ENCODE results near the gene MED22. TPM values are rescaled to one million over a fixed set of nuclear protein-coding genes. Genes with fewer than 3 reads are reported as not detected.

Gene MED22
- total RNA-seq, 3 donors from 2014 or later (not counting 1 experiment from before 2014, with no cell fraction given): 23.8 to 37.0 (median 28.1) TPM

DNA sequence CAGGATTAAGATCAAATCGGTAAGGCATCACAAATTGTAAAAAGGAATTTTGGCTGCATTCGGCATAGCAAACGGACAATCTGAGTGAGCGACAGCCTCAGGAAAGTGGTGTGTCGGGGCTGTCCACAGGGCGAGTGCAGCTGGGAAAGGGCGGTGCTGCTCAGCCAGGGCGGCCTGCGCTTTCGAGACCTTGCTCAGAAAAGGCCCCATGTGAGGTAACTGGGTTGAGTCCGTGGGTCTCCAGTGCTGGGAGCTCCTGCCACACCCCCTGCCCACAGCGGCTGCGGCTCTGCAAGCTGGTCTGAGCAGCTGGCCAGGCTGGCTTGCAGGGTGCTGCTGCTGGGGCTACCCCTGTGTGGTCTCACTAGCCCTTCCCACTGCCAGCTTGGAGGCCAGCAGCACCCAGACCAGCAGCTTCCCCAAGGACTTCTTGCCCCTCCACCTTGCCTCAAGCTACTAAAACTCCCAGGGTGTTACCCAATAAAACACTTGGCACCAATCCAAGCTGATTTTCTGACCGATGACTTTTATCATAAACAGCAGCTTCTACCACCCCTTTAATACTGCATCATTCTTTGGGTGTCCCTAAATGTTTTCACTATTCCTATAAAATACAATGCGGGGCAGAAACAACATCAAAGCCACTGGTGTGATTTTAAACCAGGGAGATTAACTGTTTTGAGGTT, 14.6 kb upstream of the MED22 start:
- no peak for ATAC-seq
- TF ChIP-seq, protein P1, sequence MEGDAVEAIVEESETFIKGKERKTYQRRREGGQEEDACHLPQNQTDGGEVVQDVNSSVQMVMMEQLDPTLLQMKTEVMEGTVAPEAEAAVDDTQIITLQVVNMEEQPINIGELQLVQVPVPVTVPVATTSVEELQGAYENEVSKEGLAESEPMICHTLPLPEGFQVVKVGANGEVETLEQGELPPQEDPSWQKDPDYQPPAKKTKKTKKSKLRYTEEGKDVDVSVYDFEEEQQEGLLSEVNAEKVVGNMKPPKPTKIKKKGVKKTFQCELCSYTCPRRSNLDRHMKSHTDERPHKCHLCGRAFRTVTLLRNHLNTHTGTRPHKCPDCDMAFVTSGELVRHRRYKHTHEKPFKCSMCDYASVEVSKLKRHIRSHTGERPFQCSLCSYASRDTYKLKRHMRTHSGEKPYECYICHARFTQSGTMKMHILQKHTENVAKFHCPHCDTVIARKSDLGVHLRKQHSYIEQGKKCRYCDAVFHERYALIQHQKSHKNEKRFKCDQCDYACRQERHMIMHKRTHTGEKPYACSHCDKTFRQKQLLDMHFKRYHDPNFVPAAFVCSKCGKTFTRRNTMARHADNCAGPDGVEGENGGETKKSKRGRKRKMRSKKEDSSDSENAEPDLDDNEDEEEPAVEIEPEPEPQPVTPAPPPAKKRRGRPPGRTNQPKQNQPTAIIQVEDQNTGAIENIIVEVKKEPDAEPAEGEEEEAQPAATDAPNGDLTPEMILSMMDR (IDR thresholded peaks at IDR 0.05): no peak

DNA sequence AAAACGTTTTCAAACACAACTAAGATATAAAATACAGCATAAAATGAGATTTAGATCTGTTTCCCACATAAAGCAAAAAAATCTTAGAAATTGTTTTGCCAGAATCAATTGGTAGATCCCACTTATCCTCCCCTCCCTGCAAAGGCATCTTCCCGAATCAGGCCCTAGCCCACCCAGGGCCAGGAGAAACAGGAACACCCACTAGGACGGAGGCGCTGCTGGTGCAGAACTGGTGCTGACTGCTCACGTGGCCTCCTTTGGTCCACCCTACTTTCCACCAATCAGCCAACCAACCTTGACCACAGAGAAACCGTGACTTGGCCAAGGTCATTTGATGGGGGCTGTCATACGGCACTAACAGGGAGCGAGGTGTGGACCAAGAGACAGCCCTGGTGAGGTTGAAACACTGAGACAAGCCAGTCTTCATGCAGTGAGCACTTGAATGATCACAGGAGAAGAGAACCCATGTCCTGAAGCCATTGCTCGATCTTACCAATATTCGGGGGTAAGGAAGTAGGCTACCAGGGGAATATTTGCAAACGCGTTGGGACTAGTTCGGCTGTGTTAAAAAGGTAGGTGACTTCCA, 13.7 kb upstream of the MED22 start:
- Mint-ChIP-seq H3K27ac (peak overlapping the region; percentile 29 to 64), H3K4me1 (peaks cover 21 to 44% of the 10 kb centered on the region in 2 donors), H3K9me3 (no peaks in the 10 kb centered on the region), H3K36me3 (peaks cover 7% of the 10 kb centered on the region), H3K4me3 (no peak overlapping the region), H3K27me3 (ENCODE audit: low read depth in 2 of 2) (no peaks in the 10 kb centered on the region)
- H3K27ac ChIP-seq (ENCODE audit: low read length): no peak overlapping the region
- no peak for ATAC-seq
- WGBS (ENCODE audit: insufficient coverage): 90% methylated on average over 13 of the region's 13 CpGs
- H3K4me1 ChIP-seq (ENCODE audit: control insufficient read depth, insufficient read depth, low read length): peaks cover 22% of the 10 kb centered on the region
- TF ChIP-seq, protein P1 (IDR thresholded peaks at IDR 0.05): no peak
- no peak for DNase-seq
- intact Hi-C loops (cut with micrococcal nuclease): no loop called here
- no peak overlapping the region for H3K4me3 ChIP-seq (ENCODE audit: low read length)
- no peaks in the 10 kb centered on the region for H3K9me3 ChIP-seq (ENCODE audit: control insufficient read depth, insufficient read depth, low read length)
- no peaks in the 10 kb centered on the region for H3K27me3 ChIP-seq (ENCODE audit: control insufficient read depth, insufficient read depth, low read length)
- peaks cover 62% of the 10 kb centered on the region for H3K36me3 ChIP-seq (ENCODE audit: control insufficient read depth, insufficient read depth, low read length)

More for the DNA sequence above, 14.6 kb upstream of the MED22 start:
- Mint-ChIP-seq H3K4me3 (no peak overlapping the region), H3K27ac (peak overlapping the region in 1 of 2 donors; percentile 8), H3K36me3 (peaks cover 7% of the 10 kb centered on the region), H3K9me3 (no peaks in the 10 kb centered on the region), H3K27me3 (ENCODE audit: low read depth in 2 of 2) (no peaks in the 10 kb centered on the region), H3K4me1 (peaks cover 27 to 46% of the 10 kb centered on the region in 2 donors)
- Histone ChIP-seq H3K4me3 (ENCODE audit: low read length) (no peak overlapping the region), H3K36me3 (ENCODE audit: control insufficient read depth, insufficient read depth, low read length) (peaks cover 69% of the 10 kb centered on the region), H3K27ac (ENCODE audit: low read length) (no peak overlapping the region), H3K27me3 (ENCODE audit: control insufficient read depth, insufficient read depth, low read length) (no peaks in the 10 kb centered on the region), H3K4me1 (ENCODE audit: control insufficient read depth, insufficient read depth, low read length) (peaks cover 20% of the 10 kb centered on the region), H3K9me3 (ENCODE audit: control insufficient read depth, insufficient read depth, low read length) (no peaks in the 10 kb centered on the region)
- intact Hi-C loops (cut with micrococcal nuclease): no loop called here
- WGBS (ENCODE audit: insufficient coverage): 93% methylated on average over 15 of the region's 15 CpGs
- no peak for DNase-seq

DNA sequence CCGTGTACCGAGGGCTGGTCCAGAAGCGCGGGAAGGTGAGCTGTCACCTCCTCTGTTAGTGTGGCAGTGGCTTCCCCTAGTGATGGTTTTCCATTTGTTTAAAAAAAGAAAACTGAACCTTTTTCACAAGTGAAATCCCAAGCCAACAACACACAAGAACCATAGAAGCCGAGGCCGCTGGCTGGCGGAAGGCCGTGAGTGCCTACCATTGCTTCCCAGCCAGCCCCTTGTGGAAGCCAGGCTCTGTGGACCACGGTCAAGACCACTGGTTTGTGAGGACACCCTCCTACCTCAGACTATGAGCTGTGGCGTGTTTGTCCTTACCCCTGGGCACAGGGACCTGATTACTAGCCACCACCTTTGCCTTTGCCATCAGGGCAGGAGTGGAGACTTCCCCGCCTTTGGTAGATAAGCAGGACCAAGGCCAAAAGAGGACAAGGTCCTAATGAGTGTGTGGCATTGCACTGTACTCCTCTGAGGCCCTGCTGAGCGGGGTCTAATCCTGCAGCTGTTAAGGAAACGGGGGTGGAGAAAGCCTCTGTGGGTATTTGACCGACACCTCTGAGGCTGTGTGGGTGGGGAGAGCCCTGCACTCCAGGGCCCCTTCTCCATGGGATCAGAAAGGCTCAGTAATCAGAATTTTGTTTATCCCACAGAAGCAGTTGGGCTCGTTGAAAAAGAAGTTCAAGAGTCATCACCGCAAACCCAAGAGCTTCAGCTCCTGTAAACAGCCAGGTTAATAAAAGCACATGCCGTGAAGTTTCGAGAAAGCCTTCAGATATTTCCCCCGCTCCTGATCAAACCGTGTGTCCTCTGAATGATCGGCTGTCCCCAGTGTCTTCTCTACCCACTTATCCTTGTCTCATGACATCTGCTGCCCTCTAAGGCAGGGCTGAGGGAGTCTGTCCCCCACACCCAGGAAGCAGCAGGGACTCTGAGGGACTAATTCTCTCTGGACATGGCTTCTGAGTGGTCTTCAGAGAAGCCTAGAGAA, 12.8 kb upstream of the MED22 start:
- Mint-ChIP-seq H3K27me3 (ENCODE audit: low read depth in 2 of 2) (no peaks in the 10 kb centered on the region), H3K9me3 (no peaks in the 10 kb centered on the region), H3K4me1 (peaks cover 21 to 47% of the 10 kb centered on the region in 2 donors), H3K36me3 (peaks cover 7% of the 10 kb centered on the region), H3K27ac (peak overlapping the region; percentile 29 to 64), H3K4me3 (no peak overlapping the region)
- no peaks in the 10 kb centered on the region for H3K27me3 ChIP-seq (ENCODE audit: control insufficient read depth, insufficient read depth, low read length)
- no peak for ATAC-seq
- H3K4me3 ChIP-seq (ENCODE audit: low read length): no peak overlapping the region
- peaks cover 26% of the 10 kb centered on the region for H3K4me1 ChIP-seq (ENCODE audit: control insufficient read depth, insufficient read depth, low read length)
- DNase-seq: no peak
- intact Hi-C loops (cut with micrococcal nuclease): no loop called here
- H3K9me3 ChIP-seq (ENCODE audit: control insufficient read depth, insufficient read depth, low read length): no peaks in the 10 kb centered on the region
- H3K27ac ChIP-seq (ENCODE audit: low read length): no peak overlapping the region
- 87% methylated on average over 21 of the region's 21 CpGs for WGBS (ENCODE audit: insufficient coverage)
- peaks cover 53% of the 10 kb centered on the region for H3K36me3 ChIP-seq (ENCODE audit: control insufficient read depth, insufficient read depth, low read length)
- TF ChIP-seq, protein P1 (IDR thresholded peaks at IDR 0.05): no peak

Measured in natural killer cell (primary cell).